Left ventricle myocardium superior (tissue), 1 donor: ENCODE results near the gene GAMT. TPM values are rescaled to one million over a fixed set of nuclear protein-coding genes. Genes with fewer than 3 reads are reported as not detected.
"Not testable (repeated sequence)": the region's sequence is repeated elsewhere in the genome, so short reads cannot be mapped to it uniquely, and the experiment has no call there.

Source experiments
- ATAC-seq: fragments of 200-7000 bp; cut with Tn5 transposase; one replicate; pipeline ENCODE4 v1.9.1; 2020; ENCODE audit warnings: mild to moderate bottlenecking, moderate library complexity
- DNase-seq: peaks from one replicate; pipeline ENCODE4 v3.0.0-alpha.2; 2020
- intact Hi-C: fragments of 100-400 bp; cut with micrococcal nuclease; formaldehyde crosslinking; loops from one replicate; pipeline ENCODE4 v1.11.0; 2022
- long read RNA-seq: library from polyadenylated mRNA; unstranded; transcript quantifications from one replicate; pipeline ENCODE4 v2.0.0, GENCODE V29; 2021
- total RNA-seq: library from RNA; stranded (reverse); fragmentation: NEBNext Ultra II Directional; extraction: Animal tissue kit (Norgen Biotek cat#: 25700); gene quantifications from one replicate; pipeline ENCODE4 v1.2.1, GENCODE V29; 2021
- donor health status: DM: no; HTN: yes; CAD: no; lungs with severe emphysema.

GAMT gene
- 92.5 TPM for total RNA-seq
- long read RNA-seq, transcript GAMT-201 (6 exons, 1,121 nt): major isoform, 136 of 175 reads
- long read RNA-seq, transcript GAMT-202 (5 exons, 1,769 nt): minor isoform, 13 of 175 reads
- long read RNA-seq, partial matches to known transcripts: 14 of 175 reads
- long read RNA-seq, other reads (novel, unspliced or antisense): 12 of 175 reads

DNA sequence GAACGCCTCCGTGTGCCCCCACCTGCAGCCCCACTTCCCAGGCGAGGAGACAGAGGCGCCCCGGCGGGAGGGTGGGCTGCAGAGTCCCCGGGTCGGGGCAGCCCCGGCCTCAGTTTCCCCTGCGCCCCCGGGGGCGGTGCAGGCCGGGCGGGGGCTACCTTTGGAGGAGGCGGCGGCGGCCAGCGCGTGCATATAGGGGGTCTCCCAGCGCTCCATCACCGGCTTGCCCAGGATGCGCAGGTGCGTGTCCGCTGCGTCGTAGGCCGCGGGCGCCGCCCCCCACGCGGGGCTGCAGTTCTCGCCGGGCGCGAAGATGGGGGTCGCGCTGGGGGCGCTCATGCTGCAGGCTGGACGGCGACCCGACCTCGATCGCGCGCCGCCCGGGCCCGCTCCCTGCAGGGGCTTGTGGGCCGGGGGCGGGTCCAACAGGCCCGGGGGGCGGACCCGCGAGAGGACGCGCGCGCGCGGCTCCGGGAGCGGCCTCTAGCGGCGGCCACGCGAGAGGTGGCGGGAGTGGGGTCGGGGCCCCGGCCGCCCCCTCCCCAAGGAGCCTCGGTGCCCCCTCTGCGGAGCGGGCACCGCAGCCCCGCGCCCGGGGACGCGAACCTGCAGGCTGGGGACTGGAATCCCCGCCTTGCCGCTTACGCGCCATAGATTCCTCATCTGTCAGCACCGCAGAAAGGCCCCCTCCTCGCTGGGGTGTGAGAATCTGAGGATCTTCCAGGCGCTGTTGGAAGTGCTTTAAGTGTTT is at the start of gene GAMT:
Gene GAMT (minus strand): TSS at position 405 of the 751 bp plus-strand sequence. CDS start 66 bp downstream, at position 339.
- intact Hi-C loops: no loop called here
- ATAC-seq (peak; percentile 79), DNase-seq (peak; percentile 82)

DNA sequence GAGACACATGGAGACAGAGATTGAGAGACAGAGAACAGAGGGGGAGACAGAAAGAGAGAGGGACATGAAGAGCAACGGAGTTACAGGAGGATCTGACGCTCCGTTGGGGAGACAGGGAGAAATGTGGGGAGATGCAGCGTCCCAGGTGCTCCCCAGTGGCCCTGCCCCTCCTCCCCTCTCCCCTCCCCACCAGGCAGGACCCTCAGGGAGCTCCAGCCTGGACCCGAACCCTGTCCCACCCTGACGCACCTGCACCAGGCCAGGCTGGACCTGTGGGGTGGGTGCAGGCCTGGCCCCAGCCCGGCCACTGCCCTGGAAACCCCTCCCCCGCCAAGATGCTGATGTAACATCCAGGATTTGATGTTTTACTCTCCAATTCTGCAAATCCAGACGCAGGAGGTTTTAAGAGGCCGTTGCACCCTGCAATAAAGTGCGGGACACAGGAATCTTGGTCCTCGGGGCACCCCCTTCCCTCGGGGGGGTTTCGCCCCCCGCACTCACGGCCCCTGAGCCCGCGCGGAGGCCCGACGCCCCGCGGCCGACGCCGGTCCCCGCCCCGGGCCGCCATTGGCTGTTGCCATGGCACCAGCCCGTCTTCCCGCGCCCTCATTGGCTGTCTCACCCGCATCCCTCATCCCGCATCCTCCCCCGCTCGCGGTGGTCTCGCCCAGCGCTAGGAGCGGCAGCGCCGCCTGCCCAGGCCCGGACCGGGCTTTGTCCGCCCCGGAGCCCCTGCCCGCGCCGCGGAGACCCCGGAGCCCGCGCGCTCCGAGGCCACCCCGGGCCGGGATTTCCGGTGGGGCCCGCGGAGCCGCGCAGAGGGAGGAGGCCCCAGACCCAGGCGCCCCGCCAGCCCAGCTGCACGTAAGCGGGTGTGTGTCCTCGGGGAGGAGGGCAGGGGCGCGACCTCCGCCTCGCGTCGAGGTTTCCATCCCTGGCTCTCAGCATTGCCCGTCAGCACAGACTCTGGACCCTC is 48.4 kb upstream of the GAMT start, which contains the start of gene APC2:
Gene APC2 (plus strand): TSS at position 655 of the 976 bp plus-strand sequence. CDS start 2,881 bp downstream, outside the sequence.
- ATAC-seq (no peak), DNase-seq (peak; percentile 33)
- intact Hi-C loops: no loop called here

DNA sequence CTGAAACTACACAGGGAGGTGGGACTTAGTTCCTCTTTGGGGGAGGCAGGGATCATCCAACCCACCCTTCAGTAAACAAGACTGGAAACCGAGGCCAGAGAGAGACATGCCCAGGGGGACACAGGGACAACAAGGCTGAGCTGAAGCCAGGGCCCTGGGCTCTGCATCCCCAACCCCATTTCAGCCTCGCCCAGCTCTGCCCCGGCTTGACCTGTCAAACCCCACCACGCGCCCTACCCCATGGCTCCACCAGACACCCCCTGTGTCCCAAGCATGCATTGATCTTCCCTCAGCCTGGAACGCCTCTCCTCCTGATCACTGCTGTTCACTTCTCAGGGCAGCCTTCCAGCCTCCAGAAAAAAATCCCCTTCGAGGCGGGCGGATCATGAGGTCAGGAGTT is 46.6 kb upstream of the GAMT start:
- DNase-seq: no peak
- intact Hi-C loops: no loop called here
- ATAC-seq: no peak

DNA sequence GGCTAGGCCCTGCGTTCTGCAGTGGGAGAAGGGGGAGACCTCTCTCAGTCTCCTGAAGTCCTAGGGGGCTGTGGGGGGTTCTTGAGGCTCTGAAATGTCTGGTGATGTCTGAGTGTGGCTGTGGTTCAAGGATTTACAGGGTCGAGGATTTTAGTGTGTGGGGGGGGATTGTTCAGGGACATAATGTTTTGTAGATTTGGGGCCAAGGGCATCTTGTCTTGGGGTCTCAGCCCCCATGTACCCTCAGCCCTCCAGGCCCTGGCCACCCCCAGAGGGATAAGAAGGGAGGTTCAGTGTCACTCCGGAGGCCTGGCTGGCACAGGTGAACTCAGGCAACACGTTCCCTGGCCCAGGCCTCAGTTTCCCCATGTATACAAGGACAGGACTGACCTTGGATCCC is 46.2 kb upstream of the GAMT start:
- intact Hi-C loops: no loop called here
- no peak for ATAC-seq
- DNase-seq: no peak

DNA sequence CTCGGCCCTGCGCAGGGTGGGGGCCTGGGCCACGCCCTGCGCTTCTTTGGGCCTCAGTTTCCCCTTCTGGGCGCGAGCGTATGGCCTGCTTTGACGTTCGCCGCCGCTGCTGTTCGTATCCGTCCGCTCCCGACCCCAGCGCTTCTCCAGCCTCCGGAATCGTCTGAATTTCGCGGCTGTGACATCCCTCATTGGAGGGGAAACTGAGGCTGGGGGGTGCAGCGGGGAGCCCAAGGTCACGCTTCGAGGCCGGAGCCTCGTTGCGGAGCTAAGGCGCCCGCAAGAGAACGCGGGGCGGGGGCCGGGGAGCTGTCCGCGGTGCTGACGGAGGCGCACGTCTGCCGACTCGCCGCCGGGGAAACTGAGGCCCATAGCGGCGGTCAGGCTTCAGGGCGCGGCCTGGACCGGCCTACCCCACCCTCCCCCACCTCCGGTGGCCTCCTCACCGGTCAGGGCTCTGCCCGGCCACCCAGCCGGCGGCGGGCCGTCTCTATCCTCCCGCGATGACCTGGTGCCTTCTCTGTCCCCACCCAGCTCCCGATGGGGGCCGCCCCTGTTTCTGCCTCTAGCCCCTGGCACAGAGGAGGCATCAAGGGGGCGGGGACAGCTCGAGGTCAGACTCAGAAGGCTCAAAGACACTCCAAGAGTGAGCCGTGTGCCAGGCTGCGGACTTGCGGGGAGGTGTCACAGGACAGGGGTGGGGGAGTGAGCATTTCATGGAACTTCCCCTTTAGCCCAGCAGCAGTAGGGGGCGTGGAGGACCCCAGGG is 45.6 kb upstream of the GAMT start:
- ATAC-seq (no peak), DNase-seq (peak; percentile 50)
- intact Hi-C loops: no loop called here

DNA sequence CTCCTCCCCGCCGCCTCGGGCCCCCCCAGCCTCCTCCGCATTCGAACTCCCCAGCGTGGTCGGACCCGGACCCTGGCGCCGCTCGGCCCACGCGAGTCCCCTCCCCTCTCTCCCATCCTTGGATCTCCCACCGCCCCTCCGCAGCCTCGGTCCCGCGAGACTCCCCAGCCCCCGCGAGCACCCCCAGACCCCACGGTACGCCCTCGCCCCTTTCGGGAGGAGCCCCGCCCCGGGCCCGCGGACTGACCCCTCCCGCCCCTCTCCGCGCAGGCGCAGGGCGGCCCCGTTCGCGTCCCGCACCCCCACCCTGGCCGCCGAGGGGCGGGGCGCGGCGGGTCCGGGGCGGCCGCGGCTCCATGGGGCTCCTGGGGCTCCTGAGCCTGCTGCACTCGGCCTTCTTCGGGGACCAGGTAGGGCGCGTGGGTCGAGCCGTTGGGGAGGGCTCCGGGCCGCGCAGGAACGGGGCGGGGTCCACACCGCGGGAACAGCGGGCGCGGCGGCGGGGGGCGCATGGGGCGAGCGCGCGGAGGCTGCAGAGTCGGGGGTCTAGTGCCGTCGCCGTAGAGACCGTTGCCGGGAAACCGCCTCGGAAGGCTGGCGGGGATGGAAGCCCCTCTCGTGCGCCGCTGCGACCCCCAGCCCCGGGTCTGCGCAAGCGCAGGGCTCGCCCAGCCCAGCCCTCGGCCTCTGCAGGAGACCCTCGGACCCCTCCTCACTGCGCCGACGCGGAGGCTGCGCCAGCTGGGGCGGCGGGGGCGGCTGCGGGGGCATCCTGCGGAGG is 44.8 kb upstream of the GAMT start:
- peak; percentile 33 for DNase-seq
- intact Hi-C loops: no loop called here

DNA sequence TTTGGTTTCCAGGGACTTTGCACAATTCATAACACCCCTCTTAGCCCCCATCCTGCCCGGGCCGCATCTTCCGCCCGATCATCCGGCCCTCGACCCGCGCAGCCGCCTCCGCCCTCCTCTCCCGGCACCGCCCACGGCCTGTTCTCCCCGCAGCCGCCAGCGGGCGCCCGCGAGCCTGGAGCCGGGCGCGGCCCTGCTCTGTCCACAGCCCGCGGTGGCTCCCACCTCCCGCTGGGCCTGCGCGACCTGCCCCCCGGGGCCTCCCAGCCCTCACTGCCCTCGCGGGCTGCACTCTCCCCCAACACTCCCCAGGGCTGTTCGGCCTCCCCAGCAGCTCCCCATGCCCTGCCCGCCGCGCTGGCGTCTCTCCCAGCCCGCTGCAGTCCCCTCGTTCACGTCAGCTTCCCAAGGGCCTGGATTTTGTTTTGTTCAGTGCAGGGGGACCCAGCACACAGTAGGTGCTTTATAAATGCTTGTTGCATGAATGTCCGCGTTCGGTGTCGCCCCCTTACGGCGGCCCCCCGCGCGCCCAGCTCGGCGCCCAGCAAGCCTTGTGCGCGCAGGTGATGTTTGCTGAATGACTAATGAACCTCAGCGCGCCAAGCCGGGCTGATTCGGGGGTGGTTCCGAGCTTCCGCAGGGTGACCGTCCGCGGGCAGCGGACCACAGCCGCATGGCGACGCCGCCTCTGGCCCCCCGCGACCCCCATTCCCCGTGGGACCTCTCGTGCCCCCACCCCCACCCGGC is 44.0 kb upstream of the GAMT start:
- intact Hi-C loops: no loop called here
- ATAC-seq (peak; percentile 92), DNase-seq (peak; percentile 84)

More for the DNA sequence above, 44.8 kb upstream of the GAMT start:
- ATAC-seq: peak; percentile 30

DNA sequence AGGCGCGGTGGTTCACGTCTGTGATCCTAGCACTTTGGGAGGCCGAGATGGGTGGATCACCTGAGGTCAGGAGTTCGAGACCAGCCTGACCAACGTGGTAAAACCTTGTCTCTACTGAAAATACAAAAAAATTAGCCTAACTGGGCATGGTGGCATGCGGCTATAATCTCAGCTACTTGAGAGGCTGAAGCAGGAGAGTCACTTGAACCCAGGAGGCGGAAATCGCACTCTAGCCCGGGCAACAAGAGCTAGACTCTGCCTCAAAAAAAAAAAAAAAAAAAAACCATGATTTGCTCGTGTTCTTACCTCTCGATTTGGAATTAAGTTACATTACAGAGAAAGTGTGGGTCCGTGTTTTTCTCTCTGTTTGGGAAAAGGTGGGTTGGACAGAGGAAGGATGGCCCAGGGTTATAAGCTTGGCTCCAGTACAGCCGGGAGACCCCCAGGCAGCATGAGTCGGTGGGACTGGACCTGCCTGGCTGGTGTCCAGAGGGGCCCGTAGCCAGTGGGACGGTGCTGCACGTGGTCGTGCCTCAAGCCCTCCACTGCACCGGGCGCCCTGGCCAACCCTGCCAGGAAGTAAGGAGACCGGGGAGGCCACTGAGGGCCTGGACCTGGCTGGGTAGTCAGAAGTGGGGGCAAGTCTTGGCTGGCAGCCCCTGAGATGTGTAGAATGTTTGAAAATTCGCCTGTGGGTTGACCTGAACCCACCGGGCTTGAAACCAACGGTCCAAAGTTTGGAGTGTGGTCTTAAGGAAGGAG is 40.5 kb upstream of the GAMT start:
- ATAC-seq (no peak), DNase-seq (no peak)
- intact Hi-C loops: no loop called here

DNA sequence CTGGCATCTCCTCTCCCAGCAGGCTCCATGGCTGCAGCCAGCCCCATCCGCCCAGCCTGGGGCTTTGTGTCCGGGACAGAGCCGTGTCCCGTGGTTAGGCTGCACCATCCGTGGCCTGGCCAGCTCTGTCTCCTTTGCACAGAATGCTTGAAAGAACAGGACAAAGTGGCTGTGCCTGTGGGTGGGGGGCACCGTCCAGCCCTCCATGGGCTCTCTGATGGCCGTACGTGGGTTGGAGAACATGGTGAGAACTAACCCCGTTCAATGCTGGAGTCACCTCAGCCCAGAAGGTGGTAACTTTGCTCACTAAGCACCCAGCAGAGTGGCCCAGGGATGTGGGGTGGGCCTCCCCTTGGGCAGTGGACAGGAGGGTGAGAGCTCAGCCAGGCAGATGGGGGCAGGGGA is 39.7 kb upstream of the GAMT start:
- intact Hi-C loops: no loop called here
- ATAC-seq (no peak), DNase-seq (no peak)

DNA sequence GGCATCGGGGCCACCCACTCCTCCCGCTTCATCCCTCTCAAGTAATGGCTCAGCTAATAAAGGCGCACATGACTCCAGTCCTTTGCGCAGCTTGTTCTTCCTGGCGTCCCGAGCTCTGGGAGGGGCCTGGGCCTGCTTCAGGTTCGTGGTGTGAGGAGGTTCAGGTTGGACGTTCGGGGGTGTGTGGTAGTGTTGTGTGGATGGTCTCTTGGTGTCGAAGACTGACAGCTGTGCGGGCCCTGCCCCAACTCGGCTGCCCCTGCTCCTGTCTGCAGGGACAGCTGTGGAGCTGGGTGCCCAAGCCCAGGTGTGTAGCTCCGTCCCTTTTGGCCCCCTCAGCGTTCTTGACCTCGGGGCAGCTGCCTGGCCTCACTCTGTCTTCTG is 39.1 kb upstream of the GAMT start:
- DNase-seq (no peak), ATAC-seq (no peak)
- intact Hi-C loops: no loop called here

DNA sequence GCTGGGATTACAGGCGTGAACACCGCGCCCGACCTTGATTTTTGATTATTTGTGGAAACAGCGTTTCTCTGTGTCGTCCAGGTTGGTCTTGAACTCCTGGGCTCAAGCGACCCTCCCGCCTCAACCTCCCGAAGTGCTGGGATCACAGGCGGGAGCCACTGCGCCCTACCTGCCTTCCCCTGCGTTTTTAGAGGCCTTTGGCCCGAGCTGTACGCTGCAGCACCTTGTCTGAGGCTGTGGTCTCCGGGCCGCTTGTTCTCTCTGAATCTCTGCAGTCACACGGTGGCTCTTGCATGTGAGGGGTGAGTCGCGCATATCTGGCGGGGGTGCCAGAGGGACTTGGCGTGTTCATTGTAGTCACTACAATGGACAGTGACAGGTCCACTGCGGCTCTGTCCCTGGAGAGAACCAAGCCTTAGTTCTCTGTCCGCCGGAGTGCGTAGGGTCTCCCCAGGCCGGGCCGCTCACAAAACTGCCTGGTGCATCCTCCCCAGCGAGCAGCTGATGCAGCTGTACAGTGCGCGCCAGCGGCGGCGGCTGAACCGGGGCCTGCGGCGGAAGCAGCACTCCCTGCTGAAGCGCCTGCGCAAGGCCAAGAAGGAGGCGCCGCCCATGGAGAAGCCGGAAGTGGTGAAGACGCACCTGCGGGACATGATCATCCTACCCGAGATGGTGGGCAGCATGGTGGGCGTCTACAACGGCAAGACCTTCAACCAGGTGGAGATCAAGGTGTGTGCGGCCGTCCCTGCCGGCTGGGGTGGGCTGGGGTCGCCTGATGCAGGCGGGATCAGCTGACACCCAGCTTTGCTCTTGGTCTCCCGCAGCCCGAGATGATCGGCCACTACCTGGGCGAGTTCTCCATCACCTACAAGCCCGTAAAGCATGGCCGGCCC is 38.4 kb upstream of the GAMT start:
- intact Hi-C loops: not testable (repeated sequence)

DNA sequence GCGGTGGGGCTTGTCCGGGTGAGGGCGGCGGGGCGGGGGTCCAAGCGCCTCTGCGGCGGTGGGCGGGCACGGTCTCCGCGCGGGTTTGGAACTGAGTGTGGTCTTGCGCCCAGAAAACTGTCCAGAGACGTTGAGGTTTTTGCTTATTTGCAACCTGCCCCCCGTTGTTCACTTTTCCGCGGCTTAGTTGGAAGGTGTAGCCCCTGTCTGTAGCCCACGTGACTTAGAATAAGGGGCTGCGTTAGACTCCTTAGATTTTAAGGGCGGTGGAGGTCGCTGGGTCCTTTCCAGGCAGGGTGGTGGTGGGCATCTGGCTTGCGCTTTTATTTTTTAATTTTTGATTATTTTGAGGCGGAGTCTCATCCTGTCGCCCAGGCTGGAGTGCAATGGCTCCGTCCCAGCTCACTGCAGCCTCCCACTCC is 37.6 kb upstream of the GAMT start:
- intact Hi-C loops: no loop called here
- ATAC-seq (no peak), DNase-seq (no peak)

More for the DNA sequence above, 38.4 kb upstream of the GAMT start:
- ATAC-seq, DNase-seq: not testable (repeated sequence)

DNA sequence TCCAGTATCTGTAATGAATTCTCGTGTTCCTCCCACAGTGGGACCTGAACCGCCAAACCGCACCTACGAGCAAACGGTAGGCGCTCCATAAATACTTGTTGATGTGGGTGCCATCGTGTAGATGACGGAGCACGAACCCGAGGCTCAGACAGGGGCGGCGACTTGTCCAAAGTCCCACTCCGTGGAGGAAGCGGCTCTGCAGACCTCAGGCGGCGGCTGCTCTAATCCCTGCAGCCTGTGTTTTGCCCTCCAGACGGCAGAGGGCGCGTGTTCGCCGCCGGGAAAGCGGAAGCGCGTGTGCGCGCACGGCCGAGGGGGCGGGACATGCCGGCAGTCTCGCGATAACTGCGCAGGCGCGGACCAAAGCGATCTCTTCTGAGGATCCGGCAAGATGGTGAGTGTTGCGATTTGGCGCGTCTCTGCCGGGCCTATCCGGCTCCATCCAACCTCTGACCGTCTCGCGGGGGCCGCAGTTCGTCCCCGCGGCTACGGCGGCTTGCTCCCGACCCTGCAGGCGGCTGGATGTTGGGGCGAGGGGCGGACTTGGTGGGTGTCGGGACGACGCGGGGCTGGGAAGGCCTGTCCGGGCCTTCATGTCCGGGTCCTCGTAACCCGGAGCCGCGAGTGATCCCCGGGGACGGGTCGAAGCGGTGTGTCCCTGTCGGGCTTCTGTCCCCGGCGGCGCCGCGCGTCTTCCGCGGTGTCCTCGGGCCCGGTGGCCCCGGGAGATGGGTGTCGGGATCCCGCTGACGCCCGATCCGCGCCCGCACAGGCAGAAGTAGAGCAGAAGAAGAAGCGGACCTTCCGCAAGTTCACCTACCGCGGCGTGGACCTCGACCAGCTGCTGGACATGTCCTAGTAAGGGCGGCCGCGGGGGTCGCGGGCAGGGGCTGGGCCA is 36.9 kb upstream of the GAMT start, which contains the start of gene RPS15:
Gene RPS15 (plus strand): TSS at position 362 of the 898 bp plus-strand sequence. CDS start 30 bp downstream, at position 392.
- peak; percentile 92 for ATAC-seq
- intact Hi-C loops: no loop called here

DNA sequence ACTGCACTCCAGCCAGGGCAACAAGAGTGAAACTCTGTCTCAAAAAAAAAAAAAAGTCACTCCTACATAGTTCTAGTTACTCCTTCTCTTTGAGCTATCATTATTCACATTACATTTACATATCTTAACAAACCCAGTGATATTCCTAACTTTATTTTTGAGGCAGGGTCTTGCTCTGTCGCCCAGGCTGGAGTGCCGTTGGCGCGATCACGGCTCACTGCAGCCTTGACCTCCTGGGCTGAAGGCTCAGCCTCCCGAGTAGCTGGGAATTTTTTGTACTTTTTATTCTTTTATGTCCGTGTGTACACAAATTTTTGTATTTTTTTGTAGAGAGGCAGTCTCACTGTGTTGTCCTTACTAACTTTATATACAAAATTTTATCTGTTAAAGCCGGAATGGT is 36.3 kb upstream of the GAMT start:
- intact Hi-C loops: no loop called here
- no peak for DNase-seq

More for the DNA sequence above, 36.9 kb upstream of the GAMT start, which contains the start of gene RPS15:
- peak; percentile 98 for DNase-seq

More for the DNA sequence above, 36.3 kb upstream of the GAMT start:
- ATAC-seq: no peak
